Thyroid gland (tissue), 4 donors: Measurements from ENCODE around the gene PROK2. TPM values are rescaled to one million over a fixed set of nuclear protein-coding genes. Genes with fewer than 3 reads are reported as not detected.

Experiments
- DNase-seq, 2 donors: peaks; one replicate each; pipeline ENCODE4 v3.0.0-alpha.2; 2019
- H3K27ac ChIP-seq, 3 donors: fragments of 200-600 bp; sonication (generic); 1 replicate in 2 of 3; 2 replicates in 1 of 3; pipeline ENCODE4 v1.5.1; 2016 to 2019; ENCODE audit warnings: mild to moderate bottlenecking in 1 of 3, moderate library complexity in 1 of 3
- H3K27me3 ChIP-seq: fragments of 200-600 bp; sonication (generic); one replicate; pipeline ENCODE4 v1.5.1; 2019
- H3K36me3 ChIP-seq, 2 donors: fragments of 200-600 bp; sonication (generic); one replicate each; pipeline ENCODE4 v1.5.1; 2016 to 2019
- H3K4me1 ChIP-seq, 2 donors: fragments of 200-600 bp; sonication (generic); one replicate each; pipeline ENCODE4 v1.5.1; 2017 to 2019
- H3K4me3 ChIP-seq, 3 donors: fragments of 200-600 bp; sonication (generic); replicated peaks in 1 of 3; 1 replicate in 2 of 3; 2 replicates in 1 of 3; pipeline ENCODE4 v1.5.1; 2016; ENCODE audit warnings: mild to moderate bottlenecking in 1 of 3
- H3K9me3 ChIP-seq: fragments of 200-600 bp; sonication (generic); one replicate; pipeline ENCODE4 v1.5.1; 2017
- POLR2A ChIP-seq, 2 donors: fragments of 450-650 bp; IDR thresholded peaks; one replicate each; pipeline ENCODE4 v1.6.1; 2017; ENCODE audit warnings: antibody characterized with exemption in 2 of 2, mild to moderate bottlenecking in 2 of 2, moderate library complexity in 1 of 2
- WGBS, 2 donors: methylation state at CpG; one replicate each; pipeline ENCODE4 v1.1.5; 2017; 5-methylcytosine and 5-hydroxymethylcytosine counted together
- intact Hi-C: fragments of 100-400 bp; cut with DNase I; formaldehyde crosslinking; loops from one replicate; pipeline ENCODE4 v1.15.1; 2023
- small RNA-seq: library from RNA; depleted of rRNA; stranded (forward); fragments of <200 nt; gene quantifications from one replicate; pipeline ENCODE3, GENCODE V24; 2016
- total RNA-seq, 4 donors: library from RNA; depleted of rRNA; stranded (reverse); fragments of >200 nt; gene quantifications; one replicate each; pipeline ENCODE4 v1.2.3, GENCODE V29; 2016
- TF ChIP-seq, protein P1 (sequence below), 6 experiments: fragments of 200-600 bp in 3 of 6; fragments of 450-650 bp in 3 of 6; sonication (generic) in 3 of 6; IDR thresholded peaks; one replicate each; pipeline ENCODE4 v1.5.1; 2016 to 2019; ENCODE audit warnings: antibody characterized with exemption in 6 of 6, mild to moderate bottlenecking in 2 of 6, inconsistent platforms in 1 of 6, moderate library complexity in 1 of 6

The PROK2 gene
- total RNA-seq, 4 donors from 2014 or later = not detected

DNA sequence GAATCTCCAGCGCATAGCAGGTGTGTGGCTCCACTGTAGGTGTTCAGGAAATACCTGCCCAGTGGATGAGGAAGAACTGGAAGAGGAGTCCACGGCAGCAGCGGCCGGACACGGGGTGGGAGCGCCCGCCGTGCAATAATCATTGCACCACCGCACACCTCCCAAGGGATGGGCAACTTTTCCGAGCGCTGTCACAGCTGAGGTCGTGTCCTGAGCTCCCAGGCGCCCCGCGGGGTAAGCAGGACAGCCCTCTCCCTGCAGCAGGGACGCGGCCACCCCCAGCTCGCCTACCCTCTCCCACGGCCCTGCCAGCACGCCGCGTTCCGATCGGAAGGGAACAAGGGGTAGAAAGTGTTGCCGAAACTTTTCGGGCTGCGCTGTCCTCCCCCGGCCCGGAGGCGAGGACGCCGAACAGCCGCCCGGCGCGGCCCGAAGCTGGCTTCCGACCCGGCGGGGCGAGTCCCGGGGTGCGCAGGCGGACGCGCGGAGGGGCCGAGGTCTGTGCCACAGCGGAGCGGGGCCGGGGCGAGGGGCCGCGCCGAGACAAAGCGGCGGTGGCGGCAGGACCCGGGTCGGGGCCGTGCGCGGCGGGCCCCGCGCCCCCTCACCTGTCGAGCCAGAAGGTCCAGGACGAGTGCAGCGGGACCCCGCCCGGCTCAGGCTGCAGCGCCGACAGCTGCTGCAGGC is 60.2 kb downstream of the PROK2 start:
- peak; percentile 54 to 56 for DNase-seq
- H3K4me3 ChIP-seq = peak overlapping the region; percentile 5 to 60 (median 52)
- peak overlapping the region in 2 of 3 donors; percentile 66 to 69 for H3K27ac ChIP-seq
- H3K9me3 ChIP-seq = no peaks in the 10 kb centered on the region
- H3K4me1 ChIP-seq = peaks cover 10 to 20% of the 10 kb centered on the region in 2 donors
- 0 to 4% methylated on average over 9 to 14 of the region's 73 CpGs for WGBS, 2 donors
- no peaks in the 10 kb centered on the region for H3K36me3 ChIP-seq
- no peaks in the 10 kb centered on the region for H3K27me3 ChIP-seq
- intact Hi-C loops = no loop called here
- TF ChIP-seq, protein P1, sequence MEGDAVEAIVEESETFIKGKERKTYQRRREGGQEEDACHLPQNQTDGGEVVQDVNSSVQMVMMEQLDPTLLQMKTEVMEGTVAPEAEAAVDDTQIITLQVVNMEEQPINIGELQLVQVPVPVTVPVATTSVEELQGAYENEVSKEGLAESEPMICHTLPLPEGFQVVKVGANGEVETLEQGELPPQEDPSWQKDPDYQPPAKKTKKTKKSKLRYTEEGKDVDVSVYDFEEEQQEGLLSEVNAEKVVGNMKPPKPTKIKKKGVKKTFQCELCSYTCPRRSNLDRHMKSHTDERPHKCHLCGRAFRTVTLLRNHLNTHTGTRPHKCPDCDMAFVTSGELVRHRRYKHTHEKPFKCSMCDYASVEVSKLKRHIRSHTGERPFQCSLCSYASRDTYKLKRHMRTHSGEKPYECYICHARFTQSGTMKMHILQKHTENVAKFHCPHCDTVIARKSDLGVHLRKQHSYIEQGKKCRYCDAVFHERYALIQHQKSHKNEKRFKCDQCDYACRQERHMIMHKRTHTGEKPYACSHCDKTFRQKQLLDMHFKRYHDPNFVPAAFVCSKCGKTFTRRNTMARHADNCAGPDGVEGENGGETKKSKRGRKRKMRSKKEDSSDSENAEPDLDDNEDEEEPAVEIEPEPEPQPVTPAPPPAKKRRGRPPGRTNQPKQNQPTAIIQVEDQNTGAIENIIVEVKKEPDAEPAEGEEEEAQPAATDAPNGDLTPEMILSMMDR (IDR thresholded peaks at IDR 0.05) = no peak
- peak in 1 of 2 donors; percentile 40 for TF ChIP-seq POLR2A (IDR thresholded peaks at IDR 0.05)

DNA sequence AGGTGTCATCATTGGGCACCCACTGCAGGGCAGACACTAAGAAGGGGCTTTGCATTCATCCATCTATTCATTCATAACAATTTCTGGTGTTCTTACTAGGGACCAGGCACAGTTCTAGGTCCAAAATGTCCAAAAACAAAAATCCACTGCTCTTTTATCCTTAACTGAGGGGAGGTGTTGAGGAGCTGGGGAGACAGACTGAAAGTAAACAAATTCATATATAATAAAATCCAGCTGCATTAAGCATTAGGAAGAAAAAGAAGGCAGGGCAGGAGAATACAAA is 60.8 kb downstream of the PROK2 start:
- Histone ChIP-seq H3K9me3 (no peaks in the 10 kb centered on the region), H3K4me3 (peak overlapping the region in 2 of 3 donors; percentile 52 to 60), H3K27ac (peak overlapping the region in 1 of 3 donors; percentile 69), H3K36me3 (no peaks in the 10 kb centered on the region), H3K27me3 (no peaks in the 10 kb centered on the region), H3K4me1 (peaks cover 10 to 20% of the 10 kb centered on the region in 2 donors)
- TF ChIP-seq, protein P1 (IDR thresholded peaks at IDR 0.05) = no peak
- TF ChIP-seq POLR2A (IDR thresholded peaks at IDR 0.05) = no peak
- DNase-seq = no peak
- intact Hi-C loops = no loop called here

DNA sequence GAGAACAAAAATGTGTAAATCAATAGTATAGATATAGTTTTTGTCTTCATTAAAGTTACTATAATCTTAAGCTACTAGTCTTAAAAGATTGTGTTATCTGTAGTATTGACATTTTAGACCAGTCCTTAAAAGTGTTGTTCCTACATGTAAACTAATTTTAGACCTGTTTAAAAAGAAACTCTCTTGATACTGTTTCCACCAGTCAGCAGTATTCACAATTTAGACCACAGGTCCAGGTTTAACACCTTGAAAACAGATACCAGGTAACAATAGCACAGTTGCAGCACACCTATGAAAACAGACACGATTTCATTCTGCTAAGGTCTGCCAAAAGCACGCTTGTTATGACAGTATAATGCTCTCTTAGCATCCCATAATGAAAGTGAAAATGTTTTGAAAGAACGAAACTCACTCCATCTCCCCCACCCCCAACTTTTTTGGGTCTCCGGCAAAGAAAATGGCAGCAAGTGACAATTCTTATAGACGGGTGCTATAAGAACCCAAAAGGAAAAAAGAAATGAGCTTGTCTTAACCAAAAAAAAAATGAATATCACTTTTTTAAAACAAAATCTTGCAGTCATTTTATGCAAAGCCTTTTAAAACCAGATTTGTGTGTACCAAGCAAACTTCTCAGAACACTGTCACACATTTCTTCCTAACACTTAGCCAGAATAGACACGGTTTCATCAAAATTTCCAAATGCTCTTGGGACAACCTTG is 61.3 kb downstream of the PROK2 start:
- H3K36me3 ChIP-seq = no peaks in the 10 kb centered on the region
- H3K27ac ChIP-seq = peak overlapping the region in 1 of 3 donors; percentile 10
- WGBS, 2 donors = 38 to 66% methylated on average over 6 of the region's 6 CpGs
- peaks cover 10 to 20% of the 10 kb centered on the region in 2 donors for H3K4me1 ChIP-seq
- TF ChIP-seq, protein P1 (IDR thresholded peaks at IDR 0.05) = no peak
- TF ChIP-seq POLR2A (IDR thresholded peaks at IDR 0.05) = no peak
- intact Hi-C loops = no loop called here
- DNase-seq = no peak
- H3K4me3 ChIP-seq = peak overlapping the region in 1 of 3 donors; percentile 52
- H3K9me3 ChIP-seq = no peaks in the 10 kb centered on the region
- H3K27me3 ChIP-seq = no peaks in the 10 kb centered on the region

DNA sequence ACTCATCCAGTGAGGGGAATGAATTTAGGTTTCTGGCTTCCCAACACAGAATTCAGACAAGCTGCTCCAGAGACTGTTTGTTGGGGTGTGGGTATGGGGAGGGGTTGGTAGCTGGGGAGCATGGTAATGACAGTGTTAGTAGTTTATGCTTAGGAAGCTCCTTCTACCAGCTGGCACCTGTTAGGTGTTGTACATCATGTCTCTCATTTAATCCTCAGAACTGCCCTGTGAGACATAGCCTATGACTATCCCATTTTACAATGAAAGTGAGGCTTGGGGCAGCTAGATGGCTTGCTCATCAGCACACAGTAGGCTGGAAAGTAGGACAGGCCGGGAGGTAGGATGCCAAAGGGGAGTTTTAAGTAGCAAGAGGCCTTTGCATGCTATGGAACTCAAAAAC is 62.3 kb downstream of the PROK2 start:
- H3K27me3 ChIP-seq = no peaks in the 10 kb centered on the region
- H3K4me3 ChIP-seq = no peak overlapping the region
- H3K4me1 ChIP-seq = peaks cover 10 to 20% of the 10 kb centered on the region in 2 donors
- DNase-seq = no peak
- no peaks in the 10 kb centered on the region for H3K9me3 ChIP-seq
- no peak for TF ChIP-seq POLR2A (IDR thresholded peaks at IDR 0.05)
- TF ChIP-seq, protein P1 (IDR thresholded peaks at IDR 0.05) = no peak
- intact Hi-C loops = no loop called here
- H3K36me3 ChIP-seq = no peaks in the 10 kb centered on the region
- 89 to 93% methylated on average over 1 of the region's 1 CpG for WGBS, 2 donors
- no peak overlapping the region for H3K27ac ChIP-seq

Small RNA genes within 50 kb of the gene (small RNA-seq; reads per million reads assigned to genes)
- not detected for gene RN7SL271P

Other genes with a start within 250 kb of the PROK2 start
- gene FOXP1, start 201.4 kb downstream of the PROK2 start, total RNA-seq = 100 to 1,000 TPM; 111 to 187 (median 141) TPM
- 10 to 100 TPM; 18.4 to 26.6 (median 26.0) TPM for gene EIF4E3, start 59.7 kb downstream of the PROK2 start, total RNA-seq
- gene GPR27, start 31.3 kb downstream of the PROK2 start, total RNA-seq = 10 to 100 TPM in 1 of 4 donors, 1 to 10 TPM in 3; 2.3 to 11.0 (median 5.5) TPM